ENCODE results near the gene ARID3C. TPM values are rescaled to one million over a fixed set of nuclear protein-coding genes. Genes with fewer than 3 reads are reported as not detected.
A peak's percentile ranks its signal among the peaks of the same experiment; 100 is the strongest.

The ARID3C gene
- total and polyA plus RNA-seq, 2 of the 8 experiments (the other 6 are each of a cell fraction or from before 2014, with no cell fraction given) = 0.08 TPM; not detected in 1

GRCh38 chr9:34654323-34655051, 25.6 kb upstream of the ARID3C start:
- H3K27ac ChIP-seq (ENCODE audit: low read depth, low read length) = no peak overlapping the region
- no peak overlapping the region for H4K5ac ChIP-seq (ENCODE audit: insufficient read length, low read depth, low read length)
- H3K4me2 ChIP-seq (ENCODE audit: insufficient read depth in 1 of 2, low read depth in 2 of 2, low read length in 2 of 2) = no peak overlapping the region; a peak in 1 of 4 replicates
- H3K36me3 ChIP-seq (ENCODE audit: control insufficient read depth in 2 of 4, insufficient read depth in 4 of 4, low read length in 3 of 4) = peaks cover 1 to 7% (median 2%) of the 10 kb centered on the region in 4 experiments; a peak in 6 of 8 replicates
- H2BK120ac ChIP-seq (replicated peaks; ENCODE audit: low read depth, low read length) = no peak overlapping the region
- no peak overlapping the region for H3K18ac ChIP-seq (ENCODE audit: extremely low read depth, low read length)
- H3K79me1 ChIP-seq (ENCODE audit: low read depth, low read length) = no peaks in the 10 kb centered on the region
- peaks cover 4% of the 10 kb centered on the region for H3K23me2 ChIP-seq (ENCODE audit: low read depth, low read length)
- no peak overlapping the region for H3K9ac ChIP-seq (replicated peaks in 1 of 4; ENCODE audit: extremely low read depth in 1 of 4, low read depth in 3 of 4, low read length in 3 of 4)
- H3K79me2 ChIP-seq (ENCODE audit: control insufficient read depth in 1 of 2, insufficient read depth in 2 of 2, low read length in 2 of 2) = no peaks in the 10 kb centered on the region
- H3K4me3 ChIP-seq (ENCODE audit: extremely low read depth in 1 of 4, insufficient read depth in 2 of 4, low read depth in 3 of 4, low read length in 4 of 4) = no peak overlapping the region
- H2BK12ac ChIP-seq (ENCODE audit: low read depth, low read length) = peak overlapping the region; percentile 39; the same call in 1 of the 2 replicates
- no peak overlapping the region for H2BK20ac ChIP-seq (ENCODE audit: low read length)
- CTCF ChIA-PET (ENCODE audit: partially characterized antibody) = interaction anchor here (1.6 to 15.2 kb wide), 2 partner anchors 13 to 21 kb away, joined by 5 to 277 read pairs; partner anchors contain the start of genes GALT and SIGMAR1
- DNase-seq (ENCODE audit: low read depth in 1 of 2, low spot score in 2 of 2) = no peak
- no peak for FAIRE-seq
- H4K91ac ChIP-seq (replicated peaks; ENCODE audit: insufficient read length, low read length) = no peak overlapping the region
- H2BK5ac ChIP-seq (ENCODE audit: low read depth, low read length) = no peak overlapping the region
- H2BK15ac ChIP-seq (ENCODE audit: low read length) = no peak overlapping the region
- H3K14ac ChIP-seq (ENCODE audit: insufficient read length) = no peak overlapping the region
- H3K4ac ChIP-seq (replicated peaks; ENCODE audit: insufficient read length, low read depth, low read length) = peak overlapping the region; percentile 32
- POLR2A ChIA-PET (ENCODE audit: partially characterized antibody) = interaction anchor here (0.7 to 12.8 kb wide), 6 partner anchors 7 to 1078 kb away, joined by 3 to 127 read pairs (median 7); partner anchors contain the start of genes ARID3C, CCL27, CREB3 and SIGMAR1
- no peaks in the 10 kb centered on the region; a peak in 1 of 7 replicates for H3K27me3 ChIP-seq (replicated peaks in 1 of 4; ENCODE audit: control insufficient read depth in 3 of 4, extremely low read depth in 1 of 4, insufficient read depth in 3 of 4, low read length in 3 of 4)
- H3K23ac ChIP-seq (ENCODE audit: insufficient read length) = no peak overlapping the region
- H4K20me1 ChIP-seq (replicated peaks in 1 of 2; ENCODE audit: control insufficient read depth in 1 of 2, insufficient read depth in 2 of 2, low read length in 2 of 2) = peaks cover 0 to 4% of the 10 kb centered on the region in 2 experiments
- peaks cover 5 to 22% (median 10%) of the 10 kb centered on the region in 4 experiments; a peak in 6 of 7 replicates for H3K4me1 ChIP-seq (replicated peaks in 1 of 4; ENCODE audit: control insufficient read depth in 3 of 4, insufficient read depth in 4 of 4, low read length in 3 of 4)
- no peak overlapping the region for H4K8ac ChIP-seq (ENCODE audit: extremely low read depth, insufficient read depth, low read length)
- H3K56ac ChIP-seq (replicated peaks; ENCODE audit: insufficient read length, low read depth, low read length) = no peak overlapping the region
- H2AFZ ChIP-seq (ENCODE audit: low read length) = no peak overlapping the region
- H2AK5ac ChIP-seq (ENCODE audit: low read depth, low read length) = no peak overlapping the region
- WGBS, 2 experiments (ENCODE audit: extremely low coverage in 1 of 2, insufficient coverage in 1 of 2, insufficient read length in 1 of 2, insufficient replicate concordance in 2 of 2, low coverage in 1 of 2, low lambda C conversion rate in 2 of 2, missing lambda C conversion rate in 1 of 2) = 76% methylated on average over 10 of the region's 11 CpGs; no CpG with 5 or more reads in 1 of the 2 experiments
- H3K9me3 ChIP-seq (ENCODE audit: insufficient read depth in 2 of 2, low read depth in 1 of 2, low read length in 1 of 2) = no peaks in the 10 kb centered on the region
